Measurements from ENCODE around the gene ATP2B2.

DNA sequence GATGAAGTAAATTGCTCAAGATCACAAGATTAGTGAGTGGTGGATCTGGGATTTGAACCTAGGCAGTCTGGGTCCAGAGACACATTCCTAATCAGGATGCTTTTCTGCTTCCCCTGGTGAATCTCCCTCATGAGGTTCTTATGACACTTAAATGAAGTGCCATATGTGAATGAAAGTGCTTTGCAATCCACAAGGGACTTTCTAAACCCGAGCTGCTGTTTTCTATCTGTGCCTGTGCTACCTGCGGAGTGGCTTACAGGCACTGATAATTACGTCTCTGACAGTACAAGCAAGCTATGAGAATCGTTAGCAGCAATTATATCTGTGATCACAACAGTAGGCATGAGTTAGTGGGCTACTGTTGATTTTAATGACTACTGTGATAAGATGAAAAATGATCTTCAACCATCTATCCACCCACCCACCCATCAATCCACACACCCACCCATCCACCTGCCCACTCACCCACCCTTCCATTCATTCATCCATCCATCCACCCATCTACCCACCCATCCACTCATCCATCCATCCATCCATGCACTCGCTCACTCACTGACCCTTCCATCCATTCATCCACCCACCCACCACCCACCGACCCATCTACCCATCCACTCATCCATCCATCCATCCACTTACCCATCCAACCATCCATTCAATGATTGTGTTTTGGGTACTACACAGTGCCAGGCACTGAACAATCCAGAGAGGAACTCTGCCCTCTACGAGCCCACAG lies 51.8 kb downstream of the ATP2B2 start:
- TF ChIP-seq ZNF274 (IDR thresholded peaks at IDR 0.05; ENCODE audit: low read depth, low read length), result no peak
- TF ChIP-seq SUZ12 (IDR thresholded peaks at IDR 0.05; ENCODE audit: extremely low read depth, insufficient read depth, insufficient read length), result no peak
- TF ChIP-seq YY1 (IDR thresholded peaks at IDR 0.05; ENCODE audit: insufficient read depth, insufficient read length), result no peak
